DND-41 (cell line): ENCODE measurements around the gene SLC25A21.

ENCODE experiments used
- CTCF ChIP-seq: IDR thresholded peaks from 2 replicates; pipeline ENCODE4 v1.5.1; 2012; ENCODE audit warnings: borderline replicate concordance, low read length, moderate library complexity, mild to moderate bottlenecking; ENCODE audit not compliant: poor library complexity, severe bottlenecking; ENCODE audit errors: extremely low read depth
- EZH2 ChIP-seq: IDR thresholded peaks from 3 replicates; pipeline ENCODE4 v1.6.1; 2012; ENCODE audit warnings: borderline replicate concordance, low read depth, mild to moderate bottlenecking, moderate library complexity, low read length, inconsistent platforms; ENCODE audit not compliant: severe bottlenecking

GRCh38 chr14:37048666-37049071 is 123.7 kb downstream of the SLC25A21 start:
- TF ChIP-seq CTCF (no peak), EZH2 (no peak)
